ENCODE measurements around the gene LEMD3.

Gene LEMD3

GRCh38 chr12:65220761-65221160 is 51.4 kb downstream of the LEMD3 start:
- H3K4me2 ChIP-seq (ENCODE audit: low read length): no peak overlapping the region
- no peaks in the 10 kb centered on the region for H3K4me1 ChIP-seq (ENCODE audit: control insufficient read depth, insufficient read depth, low read length)
- no peak overlapping the region for H3K9ac ChIP-seq (ENCODE audit: low read depth, low read length)
- H3K4me3 ChIP-seq (ENCODE audit: low read length): no peak overlapping the region
- H3K27me3 ChIP-seq (ENCODE audit: control insufficient read depth, insufficient read depth, low read length): no peaks in the 10 kb centered on the region
- H3K9me3 ChIP-seq (replicated peaks; ENCODE audit: low read length): no peaks in the 10 kb centered on the region
- peaks cover 42% of the 10 kb centered on the region for H3K36me3 ChIP-seq (ENCODE audit: insufficient read depth, low read length)

DNA sequence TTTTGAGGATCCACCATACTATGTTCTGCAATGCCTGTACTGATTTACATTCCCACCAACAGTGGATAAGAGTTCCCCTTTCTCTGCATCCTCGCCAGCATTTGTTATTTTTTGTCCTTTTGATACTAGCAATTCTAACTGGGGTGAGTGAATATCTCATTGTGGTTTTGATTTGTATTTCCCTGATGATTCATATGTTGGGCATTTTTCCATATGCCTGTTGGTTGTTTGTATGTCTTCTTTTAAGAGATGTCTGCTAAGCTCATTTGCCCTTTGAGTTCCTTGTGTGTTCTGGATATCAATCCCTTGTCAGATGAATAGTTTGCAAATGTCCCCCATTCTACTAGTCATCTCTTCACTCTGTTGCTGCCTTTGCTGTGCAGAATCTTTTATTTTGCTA is 60.1 kb downstream of the LEMD3 start:
- Histone ChIP-seq H3K36me3 (ENCODE audit: insufficient read depth, low read length) (peaks cover 7% of the 10 kb centered on the region), H3K9me3 (replicated peaks; ENCODE audit: low read length) (peaks cover 5% of the 10 kb centered on the region), H3K4me2 (ENCODE audit: low read length) (no peak overlapping the region), H3K4me1 (ENCODE audit: control insufficient read depth, insufficient read depth, low read length) (peaks cover 2% of the 10 kb centered on the region), H3K4me3 (ENCODE audit: low read length) (no peak overlapping the region), H3K9ac (ENCODE audit: low read depth, low read length) (no peak overlapping the region), H3K27me3 (ENCODE audit: control insufficient read depth, insufficient read depth, low read length) (no peaks in the 10 kb centered on the region)

GRCh38 chr12:65232476-65233077 is 63.2 kb downstream of the LEMD3 start:
- Histone ChIP-seq H3K9ac (ENCODE audit: low read depth, low read length) (peak overlapping the region; percentile 49), H3K36me3 (ENCODE audit: insufficient read depth, low read length) (no peaks in the 10 kb centered on the region), H3K9me3 (replicated peaks; ENCODE audit: low read length) (peaks cover 5% of the 10 kb centered on the region), H3K27me3 (ENCODE audit: control insufficient read depth, insufficient read depth, low read length) (no peaks in the 10 kb centered on the region), H3K4me3 (ENCODE audit: low read length) (no peak overlapping the region), H3K4me2 (ENCODE audit: low read length) (peak overlapping the region; percentile 48), H3K4me1 (ENCODE audit: control insufficient read depth, insufficient read depth, low read length) (peaks cover 2% of the 10 kb centered on the region)

- Histone ChIP-seq H3K36me3 (ENCODE audit: insufficient read depth, low read length) (peaks cover 16% of the 10 kb centered on the region), H3K9ac (ENCODE audit: low read depth, low read length) (no peak overlapping the region), H3K4me2 (ENCODE audit: low read length) (no peak overlapping the region), H3K27me3 (ENCODE audit: control insufficient read depth, insufficient read depth, low read length) (no peaks in the 10 kb centered on the region), H3K9me3 (replicated peaks; ENCODE audit: low read length) (no peaks in the 10 kb centered on the region), H3K4me3 (ENCODE audit: low read length) (no peak overlapping the region), H3K4me1 (ENCODE audit: control insufficient read depth, insufficient read depth, low read length) (no peaks in the 10 kb centered on the region)
Measured at GRCh38 chr12:65237153-65237552, 67.8 kb downstream of the LEMD3 start.

GRCh38 chr12:65238609-65239008 is 69.2 kb downstream of the LEMD3 start:
- no peak overlapping the region for H3K4me3 ChIP-seq (ENCODE audit: low read length)
- no peaks in the 10 kb centered on the region for H3K27me3 ChIP-seq (ENCODE audit: control insufficient read depth, insufficient read depth, low read length)
- no peaks in the 10 kb centered on the region for H3K9me3 ChIP-seq (replicated peaks; ENCODE audit: low read length)
- H3K4me1 ChIP-seq (ENCODE audit: control insufficient read depth, insufficient read depth, low read length): no peaks in the 10 kb centered on the region
- no peak overlapping the region for H3K9ac ChIP-seq (ENCODE audit: low read depth, low read length)
- H3K4me2 ChIP-seq (ENCODE audit: low read length): no peak overlapping the region
- H3K36me3 ChIP-seq (ENCODE audit: insufficient read depth, low read length): peaks cover 19% of the 10 kb centered on the region

GRCh38 chr12:65248656-65249633 is 79.6 kb downstream of the LEMD3 start:
- H3K4me3 ChIP-seq (ENCODE audit: low read length): no peak overlapping the region
- H3K9ac ChIP-seq (ENCODE audit: low read depth, low read length): no peak overlapping the region
- H3K27me3 ChIP-seq (ENCODE audit: control insufficient read depth, insufficient read depth, low read length): no peaks in the 10 kb centered on the region
- H3K4me2 ChIP-seq (ENCODE audit: low read length): no peak overlapping the region
- H3K4me1 ChIP-seq (ENCODE audit: control insufficient read depth, insufficient read depth, low read length): no peaks in the 10 kb centered on the region
- peaks cover 11% of the 10 kb centered on the region for H3K36me3 ChIP-seq (ENCODE audit: insufficient read depth, low read length)
- no peaks in the 10 kb centered on the region for H3K9me3 ChIP-seq (replicated peaks; ENCODE audit: low read length)

DNA sequence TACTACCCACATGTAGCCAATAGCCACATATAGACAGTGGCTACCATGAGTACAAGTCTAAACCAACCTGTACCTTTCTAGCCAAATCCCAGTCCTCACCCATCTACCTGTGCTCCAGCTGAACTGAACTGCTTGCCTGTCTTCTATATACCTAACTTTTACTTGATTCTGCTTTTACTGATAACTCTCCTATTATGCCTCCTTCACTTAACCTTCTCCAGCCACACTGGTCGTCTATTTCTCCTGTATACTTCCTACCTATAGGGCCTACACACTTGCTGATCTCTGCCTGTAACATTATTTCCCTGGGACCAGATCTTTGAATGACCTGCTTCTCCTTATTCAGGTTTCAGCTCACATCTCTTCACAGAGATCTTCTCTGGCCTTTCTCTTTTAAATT is 83.1 kb downstream of the LEMD3 start:
- no peak overlapping the region for H3K9ac ChIP-seq (ENCODE audit: low read depth, low read length)

DNA sequence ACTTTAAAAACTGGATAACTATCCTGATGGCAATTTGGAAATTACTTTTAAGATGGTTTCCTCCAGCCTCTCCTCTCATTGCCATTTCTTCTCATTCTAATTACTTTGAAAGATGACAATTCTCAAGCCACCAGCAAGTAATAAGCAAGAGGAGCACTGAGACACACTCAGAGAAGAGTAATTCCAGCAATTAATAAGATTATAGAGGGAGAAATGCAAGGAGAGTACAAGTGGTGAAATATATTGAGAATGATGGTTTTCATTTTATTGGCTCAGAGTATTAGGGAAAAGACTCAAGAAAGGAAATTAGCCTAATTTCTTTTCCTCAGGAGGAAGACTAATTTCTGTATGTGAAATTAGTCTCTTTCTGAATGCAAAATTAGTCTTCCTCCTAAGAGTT is 88.6 kb downstream of the LEMD3 start:
- no peaks in the 10 kb centered on the region for H3K36me3 ChIP-seq (ENCODE audit: insufficient read depth, low read length)
- no peak overlapping the region for H3K4me3 ChIP-seq (ENCODE audit: low read length)
- no peaks in the 10 kb centered on the region for H3K9me3 ChIP-seq (replicated peaks; ENCODE audit: low read length)
- no peaks in the 10 kb centered on the region for H3K27me3 ChIP-seq (ENCODE audit: control insufficient read depth, insufficient read depth, low read length)
- H3K4me1 ChIP-seq (ENCODE audit: control insufficient read depth, insufficient read depth, low read length): no peaks in the 10 kb centered on the region
- no peak overlapping the region for H3K9ac ChIP-seq (ENCODE audit: low read depth, low read length)
- H3K4me2 ChIP-seq (ENCODE audit: low read length): no peak overlapping the region

More for the DNA sequence above, 83.1 kb downstream of the LEMD3 start:
- H3K4me1 ChIP-seq (ENCODE audit: control insufficient read depth, insufficient read depth, low read length): no peaks in the 10 kb centered on the region
- no peak overlapping the region for H3K4me3 ChIP-seq (ENCODE audit: low read length)
- peaks cover 3% of the 10 kb centered on the region for H3K36me3 ChIP-seq (ENCODE audit: insufficient read depth, low read length)
- H3K27me3 ChIP-seq (ENCODE audit: control insufficient read depth, insufficient read depth, low read length): no peaks in the 10 kb centered on the region
- H3K9me3 ChIP-seq (replicated peaks; ENCODE audit: low read length): no peaks in the 10 kb centered on the region
- H3K4me2 ChIP-seq (ENCODE audit: low read length): no peak overlapping the region

- H3K4me2 ChIP-seq (ENCODE audit: low read length): no peak overlapping the region
- no peak overlapping the region for H3K4me3 ChIP-seq (ENCODE audit: low read length)
- H3K4me1 ChIP-seq (ENCODE audit: control insufficient read depth, insufficient read depth, low read length): no peaks in the 10 kb centered on the region
- H3K36me3 ChIP-seq (ENCODE audit: insufficient read depth, low read length): no peaks in the 10 kb centered on the region
- no peak overlapping the region for H3K9ac ChIP-seq (ENCODE audit: low read depth, low read length)
- H3K9me3 ChIP-seq (replicated peaks; ENCODE audit: low read length): no peaks in the 10 kb centered on the region
- H3K27me3 ChIP-seq (ENCODE audit: control insufficient read depth, insufficient read depth, low read length): no peaks in the 10 kb centered on the region
Measured at GRCh38 chr12:65259501-65259900, 90.1 kb downstream of the LEMD3 start.

DNA sequence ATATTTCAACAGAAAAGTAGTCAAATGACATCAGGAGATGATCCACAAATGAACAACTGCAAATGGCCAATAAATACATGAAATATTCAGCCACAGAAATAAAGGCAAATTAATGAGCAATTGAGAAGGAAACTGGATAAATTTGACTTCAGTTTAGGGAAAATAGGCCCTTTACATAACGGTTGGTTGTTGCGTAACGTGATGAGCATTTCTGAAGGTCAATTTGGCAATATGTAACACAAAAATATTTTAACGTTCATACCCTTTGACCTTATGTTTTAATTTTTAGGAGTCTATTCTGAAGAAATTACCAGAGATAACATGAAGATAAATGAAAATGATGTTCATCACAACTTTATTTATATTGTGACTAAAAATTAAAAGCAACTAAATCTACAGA is 94.4 kb downstream of the LEMD3 start:
- H3K4me1 ChIP-seq (ENCODE audit: control insufficient read depth, insufficient read depth, low read length): no peaks in the 10 kb centered on the region
- no peaks in the 10 kb centered on the region for H3K36me3 ChIP-seq (ENCODE audit: insufficient read depth, low read length)
- no peak overlapping the region for H3K4me2 ChIP-seq (ENCODE audit: low read length)
- H3K4me3 ChIP-seq (ENCODE audit: low read length): no peak overlapping the region
- no peaks in the 10 kb centered on the region for H3K27me3 ChIP-seq (ENCODE audit: control insufficient read depth, insufficient read depth, low read length)
- no peak overlapping the region for H3K9ac ChIP-seq (ENCODE audit: low read depth, low read length)
- H3K9me3 ChIP-seq (replicated peaks; ENCODE audit: low read length): no peaks in the 10 kb centered on the region

- H3K9ac ChIP-seq (ENCODE audit: low read depth, low read length): no peak overlapping the region
- no peaks in the 10 kb centered on the region for H3K36me3 ChIP-seq (ENCODE audit: insufficient read depth, low read length)
- H3K27me3 ChIP-seq (ENCODE audit: control insufficient read depth, insufficient read depth, low read length): no peaks in the 10 kb centered on the region
- H3K4me2 ChIP-seq (ENCODE audit: low read length): no peak overlapping the region
- no peaks in the 10 kb centered on the region for H3K9me3 ChIP-seq (replicated peaks; ENCODE audit: low read length)
- H3K4me1 ChIP-seq (ENCODE audit: control insufficient read depth, insufficient read depth, low read length): peaks cover 8% of the 10 kb centered on the region
- no peak overlapping the region for H3K4me3 ChIP-seq (ENCODE audit: low read length)
Measured at GRCh38 chr12:65266408-65266807, 97.0 kb downstream of the LEMD3 start.
